GM10266 (cell line): ENCODE measurements around the gene RBM6.
A peak's percentile ranks its signal among the peaks of the same experiment; 100 is the strongest.
"Not testable (repeated sequence)": the region's sequence is repeated elsewhere in the genome, so short reads cannot be mapped to it uniquely, and the experiment has no call there.

ENCODE experiments used
- DNase-seq: peaks from one replicate; pipeline ENCODE4 v3.0.0; 2012; ENCODE audit errors: extremely low spot score
- TF ChIP-seq, protein P1 (sequence below): IDR thresholded peaks from 2 replicates; pipeline ENCODE4 v1.5.1; 2012; ENCODE audit warnings: mild to moderate bottlenecking, low read depth; ENCODE audit not compliant: control insufficient read depth, insufficient read depth; ENCODE audit errors: missing control alignments

The RBM6 gene

DNA sequence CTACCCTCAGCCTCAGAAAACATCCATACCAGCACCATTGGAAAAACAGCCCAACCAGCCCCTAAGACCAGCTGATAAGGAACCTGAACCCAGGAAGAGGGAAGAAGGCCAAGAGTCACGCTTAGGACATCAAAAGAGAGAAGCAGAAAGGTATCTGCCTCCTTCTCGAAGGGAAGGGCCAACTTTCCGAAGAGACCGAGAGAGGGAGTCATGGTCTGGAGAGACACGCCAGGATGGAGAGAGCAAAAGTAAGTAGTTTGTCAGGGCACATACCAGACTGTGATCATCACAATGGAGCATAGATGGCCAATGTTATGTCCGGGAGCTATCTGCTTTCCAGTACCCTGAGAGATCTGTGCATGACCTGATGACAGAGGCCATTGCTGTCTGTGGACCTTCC lies 117.8 kb downstream of the RBM6 start:
- TF ChIP-seq, protein P1, sequence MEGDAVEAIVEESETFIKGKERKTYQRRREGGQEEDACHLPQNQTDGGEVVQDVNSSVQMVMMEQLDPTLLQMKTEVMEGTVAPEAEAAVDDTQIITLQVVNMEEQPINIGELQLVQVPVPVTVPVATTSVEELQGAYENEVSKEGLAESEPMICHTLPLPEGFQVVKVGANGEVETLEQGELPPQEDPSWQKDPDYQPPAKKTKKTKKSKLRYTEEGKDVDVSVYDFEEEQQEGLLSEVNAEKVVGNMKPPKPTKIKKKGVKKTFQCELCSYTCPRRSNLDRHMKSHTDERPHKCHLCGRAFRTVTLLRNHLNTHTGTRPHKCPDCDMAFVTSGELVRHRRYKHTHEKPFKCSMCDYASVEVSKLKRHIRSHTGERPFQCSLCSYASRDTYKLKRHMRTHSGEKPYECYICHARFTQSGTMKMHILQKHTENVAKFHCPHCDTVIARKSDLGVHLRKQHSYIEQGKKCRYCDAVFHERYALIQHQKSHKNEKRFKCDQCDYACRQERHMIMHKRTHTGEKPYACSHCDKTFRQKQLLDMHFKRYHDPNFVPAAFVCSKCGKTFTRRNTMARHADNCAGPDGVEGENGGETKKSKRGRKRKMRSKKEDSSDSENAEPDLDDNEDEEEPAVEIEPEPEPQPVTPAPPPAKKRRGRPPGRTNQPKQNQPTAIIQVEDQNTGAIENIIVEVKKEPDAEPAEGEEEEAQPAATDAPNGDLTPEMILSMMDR, result no peak
- no peak for DNase-seq

DNA sequence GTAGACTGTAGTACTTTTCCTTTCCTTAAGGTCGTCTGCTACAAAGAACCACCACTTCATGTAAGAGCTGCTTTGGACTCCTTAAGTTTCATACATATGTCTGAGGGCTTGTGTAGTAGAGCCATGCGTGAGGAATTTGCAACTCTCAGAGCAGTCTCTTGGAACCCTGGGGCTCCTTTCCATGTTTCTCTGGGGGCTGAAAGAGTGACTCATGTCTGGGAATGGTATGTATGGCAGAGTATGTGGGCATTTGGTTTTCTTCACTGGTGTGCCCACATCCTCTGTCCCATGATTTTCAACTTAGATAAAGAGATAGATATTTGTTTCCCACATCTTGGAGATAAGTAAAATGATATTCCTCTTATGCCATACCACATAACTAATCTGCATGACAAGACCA lies 128.2 kb downstream of the RBM6 start:
- TF ChIP-seq, protein P1, result no peak
- no peak for DNase-seq

DNA sequence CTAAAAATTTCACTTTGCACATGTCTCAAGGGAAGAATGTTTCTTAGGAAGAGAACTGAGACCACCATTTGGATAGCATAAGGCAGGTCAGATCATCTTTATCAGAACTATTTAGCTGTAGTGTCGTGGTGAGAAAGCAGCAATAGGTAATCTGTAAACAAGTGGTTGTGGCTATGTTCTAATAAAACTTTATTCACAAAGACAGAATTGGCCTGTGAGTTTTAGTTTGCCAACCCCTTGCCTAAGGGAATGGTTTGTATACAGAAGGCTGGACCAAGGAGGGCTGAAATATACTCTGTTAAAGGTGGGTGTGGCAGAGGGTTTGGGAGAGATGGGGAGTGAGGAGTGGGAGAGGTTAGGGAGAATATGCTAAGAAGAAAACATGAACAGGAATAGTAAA lies 138.1 kb downstream of the RBM6 start:
- DNase-seq, result no peak
- TF ChIP-seq, protein P1, result no peak

DNA sequence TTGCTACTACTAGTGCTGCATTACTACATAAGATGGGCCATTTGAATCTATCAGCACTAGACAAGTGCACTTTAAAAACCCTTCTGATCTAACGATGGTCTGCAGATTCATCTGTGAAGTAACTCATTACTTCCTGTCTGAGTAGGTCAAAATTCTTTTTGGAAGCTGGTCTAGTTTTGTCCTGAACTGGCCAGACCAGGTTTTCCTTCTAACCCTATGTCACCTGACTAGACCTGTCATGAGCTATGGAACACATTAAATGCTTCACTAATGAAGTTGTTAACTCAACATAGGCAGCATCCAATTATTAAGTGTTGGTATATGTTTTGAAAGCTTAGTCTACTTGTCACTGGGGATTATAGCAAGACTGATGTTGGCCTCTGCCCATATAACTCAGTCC lies 138.7 kb downstream of the RBM6 start:
- DNase-seq, result no peak
- TF ChIP-seq, protein P1, result no peak

DNA sequence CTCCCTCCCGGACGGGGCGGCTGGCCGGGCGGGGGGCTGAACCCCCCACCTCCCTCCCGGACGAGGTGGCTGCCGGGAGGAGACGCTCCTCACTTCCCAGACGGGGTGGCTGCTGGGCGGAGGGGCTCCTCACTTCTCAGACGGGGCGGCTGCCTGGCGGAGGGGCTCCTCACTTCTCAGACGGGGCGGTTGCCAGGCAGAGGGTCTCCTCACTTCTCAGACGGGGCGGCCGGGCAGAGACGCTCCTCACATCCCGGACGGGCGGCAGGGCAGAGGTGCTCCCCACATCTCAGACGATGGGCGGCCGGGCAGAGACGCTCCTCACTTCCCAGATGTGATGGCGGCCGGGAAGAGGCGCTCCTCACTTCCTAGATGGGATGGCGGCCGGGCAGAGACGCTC lies 145.0 kb downstream of the RBM6 start:
- not testable (repeated sequence) for DNase-seq

DNA sequence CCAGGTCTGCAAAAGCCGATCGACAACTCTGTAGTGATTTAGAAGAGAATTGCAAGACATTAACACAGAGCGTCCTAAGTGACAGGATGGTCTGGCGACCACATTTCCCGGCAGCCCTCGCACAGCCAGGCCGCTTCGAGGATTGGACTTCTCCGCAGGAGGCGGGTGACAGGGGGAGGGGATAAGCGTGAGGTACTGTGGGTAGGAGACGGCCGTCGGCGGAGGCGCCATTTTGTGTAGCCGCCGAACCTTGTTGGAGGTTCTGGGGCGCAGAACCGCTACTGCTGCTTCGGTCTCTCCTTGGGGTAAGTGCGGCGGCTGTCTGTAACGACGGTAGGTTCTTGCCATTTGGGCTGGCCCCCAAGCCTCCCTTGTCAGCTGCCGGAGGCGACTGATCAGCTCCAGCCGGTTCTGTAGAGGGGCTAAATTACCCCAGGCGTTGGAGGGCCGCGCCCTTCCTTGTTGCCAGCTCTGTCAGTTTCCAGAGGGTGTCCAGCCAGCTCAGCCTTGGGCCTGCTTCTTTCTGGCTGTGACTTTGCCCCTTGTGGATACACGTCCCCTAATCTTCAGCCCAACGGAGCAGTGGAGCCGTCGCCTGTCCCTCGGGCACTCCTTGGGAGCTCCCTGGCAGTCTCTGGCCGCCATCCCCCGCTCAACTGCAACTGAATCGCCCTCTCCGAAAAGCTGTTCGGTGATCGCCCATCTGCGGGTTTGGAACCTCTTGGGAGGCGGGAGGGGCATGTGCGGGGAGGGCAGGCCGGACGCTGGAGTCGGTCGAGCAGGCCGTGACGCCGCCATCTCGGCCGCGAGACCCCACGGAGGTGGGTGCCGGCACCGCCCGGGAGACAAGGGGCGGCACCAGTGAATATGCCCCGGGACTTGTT lies 149.0 kb downstream of the RBM6 start, which contains the start of gene RBM5:
Gene RBM5 (plus strand): TSS at position 195 of the 884 bp plus-strand sequence. CDS start 1,516 bp downstream, outside the sequence.
- peak; percentile 98 for DNase-seq
- TF ChIP-seq, protein P1, result no peak

DNA sequence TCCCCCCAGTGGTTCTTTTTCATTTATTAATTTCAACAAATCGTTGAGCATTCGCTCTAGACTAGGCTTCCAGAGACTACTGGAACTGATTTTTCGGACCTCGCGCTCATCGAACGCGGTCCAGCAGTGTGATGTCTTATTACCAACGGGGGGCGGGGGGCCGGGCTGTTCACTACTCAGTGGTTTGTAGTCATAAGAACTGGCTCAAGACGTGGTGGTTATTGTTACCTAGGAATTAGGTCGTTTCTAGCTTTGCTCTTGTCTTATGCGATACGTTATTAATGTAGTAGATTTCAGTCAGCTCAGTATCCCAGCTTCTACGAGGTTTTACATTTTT lies 149.6 kb downstream of the RBM6 start:
- TF ChIP-seq, protein P1, result no peak
- DNase-seq, result no peak
